Subcutaneous adipose tissue (tissue), 4 donors: Measurements from ENCODE around the gene ESRRB. TPM values are rescaled to one million over a fixed set of nuclear protein-coding genes. Genes with fewer than 3 reads are reported as not detected.

Experiments used
- total RNA-seq, 4 donors: library from RNA; depleted of rRNA; stranded (reverse); fragments of >200 nt; gene quantifications; one replicate each; pipeline ENCODE4 v1.1.0, GENCODE V29; 2016
- TF ChIP-seq, protein P1 (sequence below): fragments of 450-650 bp; IDR thresholded peaks from one replicate; pipeline ENCODE4 v1.5.1; 2016; ENCODE audit warnings: low read depth, mild to moderate bottlenecking, control low read depth, antibody characterized with exemption, moderate library complexity

Gene ESRRB
- total RNA-seq, 4 donors from 2014 or later, result 0.17 TPM; not detected in 3

DNA sequence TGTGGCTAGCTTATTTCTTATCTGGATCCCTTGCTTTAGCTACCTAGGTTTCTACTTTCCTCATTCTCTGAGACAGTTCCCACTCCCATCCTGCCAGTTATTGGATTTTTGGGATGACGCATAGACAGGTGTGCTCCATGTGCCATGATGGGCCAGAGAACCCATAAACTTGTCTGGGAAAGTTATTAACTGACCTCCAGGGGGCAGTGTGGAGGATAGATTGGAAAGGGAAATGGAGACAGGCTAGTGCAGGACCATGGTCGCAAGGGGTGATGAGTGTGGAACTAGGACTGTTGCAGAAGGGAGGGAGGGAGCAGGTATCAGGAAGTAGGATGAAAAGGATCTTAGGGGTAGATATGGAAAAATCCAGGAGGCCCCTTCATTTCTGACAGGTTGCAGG lies 80.3 kb downstream of the ESRRB start:
- TF ChIP-seq, protein P1, sequence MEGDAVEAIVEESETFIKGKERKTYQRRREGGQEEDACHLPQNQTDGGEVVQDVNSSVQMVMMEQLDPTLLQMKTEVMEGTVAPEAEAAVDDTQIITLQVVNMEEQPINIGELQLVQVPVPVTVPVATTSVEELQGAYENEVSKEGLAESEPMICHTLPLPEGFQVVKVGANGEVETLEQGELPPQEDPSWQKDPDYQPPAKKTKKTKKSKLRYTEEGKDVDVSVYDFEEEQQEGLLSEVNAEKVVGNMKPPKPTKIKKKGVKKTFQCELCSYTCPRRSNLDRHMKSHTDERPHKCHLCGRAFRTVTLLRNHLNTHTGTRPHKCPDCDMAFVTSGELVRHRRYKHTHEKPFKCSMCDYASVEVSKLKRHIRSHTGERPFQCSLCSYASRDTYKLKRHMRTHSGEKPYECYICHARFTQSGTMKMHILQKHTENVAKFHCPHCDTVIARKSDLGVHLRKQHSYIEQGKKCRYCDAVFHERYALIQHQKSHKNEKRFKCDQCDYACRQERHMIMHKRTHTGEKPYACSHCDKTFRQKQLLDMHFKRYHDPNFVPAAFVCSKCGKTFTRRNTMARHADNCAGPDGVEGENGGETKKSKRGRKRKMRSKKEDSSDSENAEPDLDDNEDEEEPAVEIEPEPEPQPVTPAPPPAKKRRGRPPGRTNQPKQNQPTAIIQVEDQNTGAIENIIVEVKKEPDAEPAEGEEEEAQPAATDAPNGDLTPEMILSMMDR, result no peak

DNA sequence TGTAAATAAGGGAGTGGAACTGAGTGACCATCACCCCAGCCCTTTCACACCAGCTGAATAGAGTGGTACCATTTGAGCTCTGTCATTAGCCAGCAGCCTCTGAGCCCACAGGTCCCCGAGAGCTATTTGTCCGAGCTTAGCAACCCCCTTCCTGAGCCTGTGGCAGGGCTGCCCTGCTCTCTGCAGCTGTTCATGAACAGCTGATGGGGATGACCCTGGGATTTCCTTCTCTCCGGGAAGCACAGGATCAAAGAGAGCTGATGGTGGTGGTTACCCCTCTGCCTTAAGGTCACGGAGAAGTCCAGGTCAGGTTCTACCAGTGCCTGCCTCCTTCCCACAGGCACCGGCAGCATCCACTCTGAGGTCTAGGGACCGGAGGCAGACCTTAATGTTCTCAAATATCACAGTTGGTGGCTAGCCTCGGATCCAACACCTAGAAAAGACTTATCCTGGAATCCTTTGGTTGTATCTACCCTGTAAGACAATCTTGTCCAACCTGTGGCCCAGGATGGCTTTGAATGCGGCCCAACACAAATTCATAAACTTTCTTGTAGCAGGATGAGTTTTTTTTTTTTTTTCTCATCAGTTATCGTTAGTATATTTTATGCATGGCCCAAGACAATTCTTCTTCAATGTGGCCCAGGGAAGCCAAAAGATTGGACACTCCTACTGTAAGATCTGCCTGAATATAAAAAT lies 81.1 kb downstream of the ESRRB start:
- TF ChIP-seq, protein P1, result no peak

DNA sequence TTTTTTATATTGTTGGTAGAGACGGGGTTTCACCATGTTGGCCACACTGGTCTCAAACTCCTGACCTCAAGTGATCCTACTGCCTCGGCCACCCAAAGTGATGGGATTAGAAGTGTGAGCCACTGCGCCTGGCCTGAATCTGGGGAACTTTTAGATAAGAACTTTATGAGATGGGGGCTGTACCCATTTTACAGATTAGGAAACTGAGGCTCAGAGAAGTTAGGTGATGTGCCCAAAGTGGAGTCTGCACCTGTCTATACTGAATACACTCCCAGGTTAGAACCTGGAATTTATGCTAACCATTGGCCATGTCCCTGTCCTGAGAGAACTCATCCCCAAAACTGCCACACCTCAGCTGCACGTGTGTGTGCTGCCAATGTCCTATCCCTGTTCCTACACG lies 81.9 kb downstream of the ESRRB start:
- TF ChIP-seq, protein P1, result no peak

DNA sequence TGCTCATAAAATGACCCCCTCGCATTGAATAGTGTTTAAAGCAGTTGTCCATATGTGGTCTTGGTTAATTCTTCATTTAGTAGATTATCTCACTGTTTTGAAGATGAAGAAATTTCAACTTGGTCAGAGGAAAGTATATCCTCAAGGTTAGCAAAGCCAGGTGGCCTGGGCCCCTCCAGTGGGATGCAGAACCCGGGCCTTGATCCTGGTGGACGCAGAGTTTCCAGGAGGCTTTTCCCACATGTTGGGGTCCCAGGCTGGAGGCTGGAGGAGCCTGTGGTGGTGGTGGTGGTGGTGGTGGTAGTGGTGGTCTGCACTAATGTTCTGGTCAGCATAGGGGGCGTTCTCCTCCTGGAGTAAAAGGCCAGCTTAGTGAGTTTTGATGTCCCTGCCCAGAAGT lies 85.9 kb downstream of the ESRRB start:
- TF ChIP-seq, protein P1, result no peak

DNA sequence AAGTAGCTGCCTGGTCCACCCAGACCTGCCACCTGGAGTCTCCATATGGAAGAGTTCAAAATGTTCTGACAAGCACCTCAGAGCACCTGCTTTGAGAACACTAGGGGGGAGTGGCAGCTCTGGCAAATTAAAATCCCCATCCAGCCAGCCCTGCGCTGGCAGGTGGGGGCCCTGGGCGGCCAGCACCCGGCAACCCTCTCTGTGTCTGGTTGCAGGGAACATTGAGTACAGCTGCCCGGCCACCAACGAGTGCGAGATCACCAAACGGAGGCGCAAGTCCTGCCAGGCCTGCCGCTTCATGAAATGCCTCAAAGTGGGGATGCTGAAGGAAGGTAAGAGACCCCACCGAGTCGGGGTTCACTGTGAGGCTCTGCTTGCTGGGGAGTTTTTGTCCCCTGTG lies 86.4 kb downstream of the ESRRB start:
- TF ChIP-seq, protein P1, result no peak

DNA sequence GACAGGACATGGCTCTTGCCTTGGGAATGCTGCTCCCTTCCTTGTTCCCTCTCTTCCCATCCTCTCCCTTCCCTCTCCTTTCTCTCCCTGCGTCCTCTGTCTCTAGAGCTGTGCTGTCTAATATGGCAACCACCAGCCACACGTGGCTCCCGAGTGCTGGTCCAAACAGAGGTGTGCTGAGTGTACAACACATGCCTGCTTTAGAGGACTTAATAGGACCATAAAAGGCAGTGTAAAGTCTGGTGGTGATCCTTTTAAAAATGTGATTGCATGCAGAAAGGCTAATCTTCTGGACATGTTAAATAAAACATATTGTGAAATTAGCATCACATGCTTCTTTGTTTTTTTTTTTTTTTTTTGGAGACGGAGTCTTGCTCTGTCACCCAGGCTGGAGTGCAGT lies 87.2 kb downstream of the ESRRB start:
- TF ChIP-seq, protein P1, result no peak

DNA sequence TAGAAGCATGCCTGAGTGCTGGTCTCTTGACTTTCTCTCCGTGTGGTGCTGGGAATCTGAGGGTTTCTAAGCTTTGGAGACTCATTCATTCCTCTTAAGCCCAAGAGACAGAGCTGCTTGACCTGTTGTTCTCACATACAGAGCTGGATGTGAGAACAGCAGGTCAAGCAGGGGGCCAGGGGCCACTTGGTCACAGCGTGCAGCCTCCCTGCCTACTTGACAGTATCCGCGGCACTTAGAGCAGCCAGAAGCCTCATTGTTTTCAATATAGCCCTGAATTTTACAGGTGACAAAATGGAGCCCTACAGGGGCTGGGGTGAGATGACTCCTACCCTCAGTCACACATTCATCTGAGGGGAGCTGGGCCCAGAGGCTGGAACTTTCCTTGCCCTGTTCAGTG lies 88.9 kb downstream of the ESRRB start:
- TF ChIP-seq, protein P1, result no peak
